HG03439 (cell line): ENCODE measurements around the gene PTPN14.

ENCODE experiments used
- ATAC-seq: cut with Tn5 transposase; IDR thresholded peaks from one replicate; pipeline ENCODE4 v1.9.1; 2021; ENCODE audit warnings: mild to moderate bottlenecking, moderate library complexity; ENCODE audit not compliant: unreplicated experiment

Gene PTPN14

GRCh38 chr1:214318956-214319736, 232.3 kb downstream of the PTPN14 start:
- ATAC-seq, result no peak

GRCh38 chr1:214318356-214318755, 233.0 kb downstream of the PTPN14 start:
- peak; percentile 52 for ATAC-seq

GRCh38 chr1:214317734-214318133, 233.7 kb downstream of the PTPN14 start:
- ATAC-seq, result peak; percentile 19

- no peak for ATAC-seq
Observed at GRCh38 chr1:214317300-214317699, 234.1 kb downstream of the PTPN14 start.

DNA sequence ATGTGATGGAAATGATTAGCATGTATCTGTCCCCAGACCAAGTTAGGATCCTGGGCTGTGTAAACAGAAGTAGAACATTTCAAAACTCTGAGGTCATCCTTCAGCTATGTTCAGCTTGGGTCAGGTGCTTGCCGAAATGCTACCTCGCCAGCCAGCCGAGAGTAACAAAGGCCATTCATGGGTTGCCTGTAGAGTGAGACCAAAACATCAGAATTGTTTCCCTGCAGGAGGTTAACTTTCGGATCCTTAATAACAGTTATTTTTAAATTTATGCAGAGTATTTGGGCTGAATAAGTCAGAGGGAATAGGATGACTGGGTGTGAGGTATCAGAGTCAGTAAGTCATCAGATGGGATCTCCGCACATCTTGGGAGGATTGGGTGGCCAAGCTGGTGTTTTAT, 234.8 kb downstream of the PTPN14 start:
- ATAC-seq, result no peak

DNA sequence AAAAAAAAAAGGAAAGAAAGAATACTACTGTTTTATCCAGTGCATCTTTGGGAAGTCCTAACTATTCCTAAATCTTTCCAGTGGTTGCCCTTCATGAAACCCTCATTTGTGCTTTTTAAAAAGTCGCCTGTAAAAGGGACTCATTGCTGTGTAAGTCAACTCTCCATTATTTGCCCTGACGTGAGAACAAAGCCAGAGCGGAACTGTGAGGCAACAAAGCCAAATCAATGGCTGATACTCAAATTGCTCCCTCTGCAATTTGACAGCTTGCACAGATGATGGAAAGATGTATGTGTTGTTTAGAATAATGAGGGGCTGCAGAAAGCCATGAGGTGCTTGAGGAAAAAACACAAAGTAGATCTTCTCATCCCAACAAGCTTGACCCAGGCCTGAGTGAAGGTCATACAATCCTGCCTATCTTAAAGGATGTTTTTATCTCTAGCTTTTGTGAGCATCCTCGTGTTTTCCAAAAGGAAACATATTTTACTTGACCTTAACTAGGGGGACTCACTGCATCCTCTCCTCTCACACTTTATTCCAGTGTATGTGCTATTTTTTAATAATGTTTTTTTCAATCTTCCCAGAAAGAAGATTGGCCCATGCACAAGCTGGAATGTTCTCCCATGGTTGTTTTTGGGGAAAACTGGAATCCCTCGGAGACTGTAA, 237.1 kb downstream of the PTPN14 start:
- ATAC-seq, result no peak

DNA sequence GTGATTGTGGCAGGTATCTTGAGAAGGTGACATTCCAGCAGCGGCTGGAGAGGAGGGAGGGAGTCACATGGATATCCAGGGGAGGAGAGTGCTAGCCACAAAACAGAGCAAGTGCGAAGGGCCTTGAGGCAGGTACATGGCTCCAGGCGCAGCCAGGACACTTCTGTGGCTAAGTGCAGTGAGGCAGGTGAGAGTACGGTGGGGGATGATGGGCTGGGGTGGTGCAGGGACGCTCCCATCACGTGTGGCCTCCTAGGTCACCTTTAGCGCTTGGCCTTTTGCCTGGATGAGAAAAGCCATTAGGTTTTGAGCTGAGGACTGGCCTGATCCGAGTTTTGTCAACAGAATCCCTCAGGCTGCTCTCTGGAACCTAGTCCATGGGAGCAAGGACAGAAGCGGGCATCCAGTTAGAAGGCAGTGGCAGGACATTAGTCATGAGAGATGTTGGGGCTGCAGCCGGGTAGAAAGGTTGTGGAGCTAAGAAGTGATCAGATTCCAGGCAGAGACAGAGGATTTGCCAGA, 238.8 kb downstream of the PTPN14 start:
- no peak for ATAC-seq

DNA sequence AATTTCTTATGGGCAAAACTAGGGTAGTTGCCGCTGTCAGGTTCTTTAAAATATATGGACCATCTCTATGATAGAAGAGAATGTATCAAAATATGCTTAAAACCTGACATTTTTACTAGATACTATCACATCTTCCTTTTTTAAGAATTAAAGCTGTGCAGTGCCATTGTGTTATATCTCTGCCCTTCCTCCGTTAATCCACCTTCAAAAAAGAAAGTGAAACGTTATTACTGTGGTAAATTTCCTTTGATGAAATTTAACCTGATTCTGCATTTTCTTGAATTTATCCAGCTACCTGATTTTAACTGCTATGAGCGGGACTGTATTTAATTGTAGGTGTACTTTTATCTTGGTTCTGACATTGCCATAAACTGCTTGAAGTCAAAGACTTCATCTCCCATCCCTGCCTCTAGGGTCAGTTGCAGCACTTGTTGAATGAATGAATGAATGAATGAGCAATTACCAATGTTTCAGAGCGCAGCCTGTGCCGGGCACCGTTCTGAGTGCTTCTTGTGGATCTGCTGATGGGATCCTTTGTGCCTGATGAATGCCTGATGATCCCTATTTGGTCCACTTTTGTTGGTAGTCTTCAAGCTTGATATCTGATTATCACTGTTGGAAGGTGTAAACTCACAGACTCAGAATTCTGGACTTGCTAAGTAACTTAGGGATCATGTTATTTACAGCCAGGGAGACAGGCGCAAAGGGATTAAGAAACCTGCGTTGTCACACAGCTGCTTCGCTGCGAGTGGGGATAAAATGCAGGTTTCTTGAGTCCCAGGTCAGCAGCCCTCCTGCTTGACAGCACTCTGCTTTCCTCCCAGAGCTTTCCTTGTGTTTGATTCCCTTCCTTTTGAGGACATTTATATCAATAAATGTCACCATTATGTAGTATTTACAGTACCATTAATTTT, 240.4 kb downstream of the PTPN14 start:
- ATAC-seq, result no peak

- ATAC-seq, result no peak
Observed at GRCh38 chr1:214310010-214310409, 241.4 kb downstream of the PTPN14 start.

- ATAC-seq, result no peak
Observed at GRCh38 chr1:214306269-214306668, 245.1 kb downstream of the PTPN14 start.

GRCh38 chr1:214305164-214305751, 246.1 kb downstream of the PTPN14 start:
- ATAC-seq, result no peak

DNA sequence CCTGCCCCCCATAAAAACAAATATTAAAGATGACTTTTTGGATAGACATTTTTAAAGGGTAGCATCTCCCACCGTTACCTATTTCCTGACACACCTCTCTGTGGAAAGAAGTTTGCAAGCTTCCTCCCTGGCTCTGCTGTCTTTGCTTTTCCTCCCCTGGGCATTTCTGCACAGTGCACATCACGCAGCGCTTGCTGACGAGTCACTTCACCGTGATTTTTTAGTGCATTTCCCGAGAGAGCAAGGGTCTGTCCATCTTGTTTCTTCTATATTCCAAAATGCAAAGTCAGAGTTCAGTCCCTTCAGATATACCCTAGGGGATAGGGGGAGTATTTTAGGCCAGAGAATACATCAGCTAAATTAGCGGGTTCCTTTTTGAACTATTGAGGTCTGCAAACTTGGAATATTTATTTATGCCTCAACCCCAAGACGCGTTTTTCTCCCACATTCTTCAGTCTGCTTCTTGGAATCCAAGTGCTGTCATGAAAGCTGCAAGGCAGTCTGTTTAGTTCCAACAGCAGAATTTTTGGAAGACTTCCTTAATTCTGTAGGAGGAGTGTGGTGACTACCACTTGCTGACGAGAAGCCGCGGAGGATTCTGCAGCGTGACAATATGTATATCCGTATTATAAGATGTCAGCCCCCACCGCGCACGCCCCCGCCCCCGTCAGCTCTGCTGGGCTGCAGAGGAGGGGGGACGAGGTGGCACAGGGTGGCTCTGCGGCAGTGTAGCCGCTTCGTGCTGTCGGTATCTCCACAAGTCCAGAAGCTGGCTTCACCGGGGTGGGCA, 248.1 kb downstream of the PTPN14 start:
- ATAC-seq, result no peak

- ATAC-seq, result no peak
Observed at GRCh38 chr1:214301526-214301925, 249.9 kb downstream of the PTPN14 start.

- ATAC-seq, result no peak
Observed at GRCh38 chr1:214300149-214300780, 251.1 kb downstream of the PTPN14 start.
